ENCODE measurements around the gene ERGIC1. TPM values are rescaled to one million over a fixed set of nuclear protein-coding genes. Genes with fewer than 3 reads are reported as not detected.

The ERGIC1 gene
- polyA plus RNA-seq, 1 donor from 2014 or later: 59.1 TPM

GRCh38 chr5:172858990-172859811 is 25.1 kb downstream of the ERGIC1 start:
- Histone ChIP-seq H2AFZ (ENCODE audit: low read depth, low read length) (no peak overlapping the region), H3K9me2 (ENCODE audit: insufficient read depth, low read length) (no peaks in the 10 kb centered on the region), H3K9ac (ENCODE audit: low read length) (no peak overlapping the region), H4K20me1 (ENCODE audit: insufficient read depth) (no peaks in the 10 kb centered on the region), H3K27me3 (ENCODE audit: insufficient read depth, low read depth, low read length) (no peaks in the 10 kb centered on the region), H3K36me3 (ENCODE audit: insufficient read depth, low read length) (no peaks in the 10 kb centered on the region), H3K9me3 (ENCODE audit: low read length) (no peaks in the 10 kb centered on the region), H3F3A (ENCODE audit: insufficient read depth, low read length, poor library complexity, severe bottlenecking) (no peaks in the 10 kb centered on the region), H3K4me2 (ENCODE audit: low read length) (no peak overlapping the region), H3K79me2 (replicated peaks; ENCODE audit: insufficient read depth, low read length) (no peaks in the 10 kb centered on the region), H3K4me3 (ENCODE audit: low read length) (no peak overlapping the region), H3K27ac (ENCODE audit: low read length) (no peak overlapping the region)
- no peak for TF ChIP-seq RAD21 (conservative IDR thresholded peaks at IDR 0.05)
- TF ChIP-seq EP300 (conservative IDR thresholded peaks at IDR 0.05; ENCODE audit: poor library complexity, severe bottlenecking): no peak
- no peak for TF ChIP-seq EZH2 (IDR thresholded peaks at IDR 0.05; ENCODE audit: borderline replicate concordance, insufficient read depth, low read length, poor library complexity, severe bottlenecking)

GRCh38 chr5:172859966-172860365 is 25.9 kb downstream of the ERGIC1 start:
- H3K27ac ChIP-seq (ENCODE audit: low read length): no peak overlapping the region
- H3K79me2 ChIP-seq (replicated peaks; ENCODE audit: insufficient read depth, low read length): no peaks in the 10 kb centered on the region
- no peaks in the 10 kb centered on the region for H4K20me1 ChIP-seq (ENCODE audit: insufficient read depth)

More at GRCh38 chr5:172859966-172860365, 25.9 kb downstream of the ERGIC1 start:
- Histone ChIP-seq H3K36me3 (ENCODE audit: insufficient read depth, low read length) (no peaks in the 10 kb centered on the region), H3F3A (ENCODE audit: insufficient read depth, low read length, poor library complexity, severe bottlenecking) (no peaks in the 10 kb centered on the region), H2AFZ (ENCODE audit: low read depth, low read length) (no peak overlapping the region), H3K9me2 (ENCODE audit: insufficient read depth, low read length) (no peaks in the 10 kb centered on the region), H3K4me3 (ENCODE audit: low read length) (no peak overlapping the region), H3K9ac (ENCODE audit: low read length) (no peak overlapping the region), H3K4me2 (ENCODE audit: low read length) (no peak overlapping the region), H3K27me3 (ENCODE audit: insufficient read depth, low read depth, low read length) (no peaks in the 10 kb centered on the region), H3K9me3 (ENCODE audit: low read length) (no peaks in the 10 kb centered on the region)
- TF ChIP-seq EZH2 (IDR thresholded peaks at IDR 0.05; ENCODE audit: borderline replicate concordance, insufficient read depth, low read length, poor library complexity, severe bottlenecking) (no peak), EP300 (conservative IDR thresholded peaks at IDR 0.05; ENCODE audit: poor library complexity, severe bottlenecking) (no peak), TAF1 (IDR thresholded peaks at IDR 0.05; ENCODE audit: low read depth) (no peak), RAD21 (conservative IDR thresholded peaks at IDR 0.05) (no peak), CTCF (IDR thresholded peaks at IDR 0.05; ENCODE audit: poor library complexity, severe bottlenecking) (no peak), POLR2AphosphoS5 (IDR thresholded peaks at IDR 0.05) (no peak), SMC3 (conservative IDR thresholded peaks at IDR 0.05; ENCODE audit: poor library complexity) (no peak), REST (IDR thresholded peaks at IDR 0.05; ENCODE audit: borderline replicate concordance) (no peak), MXI1 (conservative IDR thresholded peaks at IDR 0.05; ENCODE audit: poor library complexity, severe bottlenecking) (no peak)
